ENCODE measurements around the gene ATP13A4. TPM values are rescaled to one million over a fixed set of nuclear protein-coding genes. Genes with fewer than 3 reads are reported as not detected.

Gene ATP13A4
- total RNA-seq, 1 donor from 2014 or later: 3.4 TPM

- Mint-ChIP-seq H3K27me3 (no peaks in the 10 kb centered on the region), H3K27ac (no peak overlapping the region), H3K9me3 (no peaks in the 10 kb centered on the region), H3K4me3 (no peak overlapping the region), H3K36me3 (ENCODE audit: low read depth) (peaks cover 2% of the 10 kb centered on the region), H3K4me1 (no peaks in the 10 kb centered on the region)
- ATAC-seq (ENCODE audit: low read depth) (no peak), DNase-seq (no peak)
- TF ChIP-seq CTCF (IDR thresholded peaks at IDR 0.05): no peak
- ChIA-PET CTCF (no interaction called here), POLR2A (no interaction called here)
- intact Hi-C loops (cut with micrococcal nuclease): no loop called here
Measured at GRCh38 chr3:193510154-193510553, 44.5 kb downstream of the ATP13A4 start.

DNA sequence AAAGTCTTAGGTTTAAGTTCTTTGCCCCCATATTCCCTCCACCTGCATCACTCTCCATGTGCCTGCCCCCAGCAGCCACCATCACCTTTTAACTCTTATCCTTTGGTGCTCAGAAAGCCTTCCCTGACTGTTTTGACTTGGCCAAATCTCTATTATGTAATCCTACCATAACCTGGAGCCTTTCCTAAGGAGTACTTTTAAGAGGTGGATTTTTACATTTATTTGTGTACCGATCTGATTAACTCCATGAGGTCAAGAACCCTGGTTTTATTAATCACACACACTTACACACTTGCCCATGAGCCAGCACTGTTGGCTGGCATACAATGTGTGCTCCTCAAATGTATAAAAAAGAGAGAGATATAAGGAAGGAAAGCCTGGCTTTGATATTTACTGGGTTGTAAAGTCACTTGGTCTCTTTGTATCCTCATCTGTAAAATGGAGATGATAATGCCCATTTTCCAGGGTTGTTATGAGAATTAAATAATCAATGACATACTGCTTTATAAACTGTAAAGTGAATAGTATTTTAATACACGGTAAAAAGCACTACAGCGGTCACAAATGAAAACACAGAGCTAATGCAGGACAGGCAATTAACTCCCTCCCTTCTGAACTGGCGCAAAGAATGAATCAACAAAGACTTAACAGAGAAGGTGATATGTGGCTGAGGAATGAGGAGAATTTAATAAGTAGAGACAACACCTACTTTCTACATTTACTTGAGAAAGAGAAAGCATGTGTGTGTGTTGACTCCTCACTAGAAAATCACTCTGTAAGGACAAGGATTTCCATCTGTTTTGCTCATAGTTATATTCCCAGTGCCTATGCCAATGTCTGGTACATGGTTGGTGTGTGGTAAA, 45.4 kb downstream of the ATP13A4 start:
- ChIA-PET POLR2A (no interaction called here), CTCF (no interaction called here)
- ATAC-seq (ENCODE audit: low read depth) (no peak), DNase-seq (no peak)
- no peaks in the 10 kb centered on the region for H3K9me3 Mint-ChIP-seq
- H3K27me3 Mint-ChIP-seq: no peaks in the 10 kb centered on the region
- TF ChIP-seq CTCF (IDR thresholded peaks at IDR 0.05): no peak
- H3K4me3 Mint-ChIP-seq: no peak overlapping the region
- no peaks in the 10 kb centered on the region for H3K4me1 Mint-ChIP-seq
- intact Hi-C loops (cut with micrococcal nuclease): loop anchor here (10.0 kb wide), 1 partner anchor 55 kb away; no protein-coding TSS in a partner anchor
- H3K36me3 Mint-ChIP-seq (ENCODE audit: low read depth): peaks cover 2% of the 10 kb centered on the region
- no peak overlapping the region for H3K27ac Mint-ChIP-seq

- Mint-ChIP-seq H3K36me3 (ENCODE audit: low read depth) (no peaks in the 10 kb centered on the region), H3K27me3 (no peaks in the 10 kb centered on the region), H3K4me3 (no peak overlapping the region), H3K27ac (no peak overlapping the region), H3K9me3 (no peaks in the 10 kb centered on the region), H3K4me1 (no peaks in the 10 kb centered on the region)
- ChIA-PET CTCF (no interaction called here), POLR2A (no interaction called here)
- no peak for TF ChIP-seq CTCF (IDR thresholded peaks at IDR 0.05)
- no peak for ATAC-seq (ENCODE audit: low read depth)
- DNase-seq: no peak
- intact Hi-C loops (cut with micrococcal nuclease): loop anchor here (10.0 kb wide), 1 partner anchor 57 kb away; no protein-coding TSS in a partner anchor
Measured at GRCh38 chr3:193508108-193508507, 46.6 kb downstream of the ATP13A4 start.

DNA sequence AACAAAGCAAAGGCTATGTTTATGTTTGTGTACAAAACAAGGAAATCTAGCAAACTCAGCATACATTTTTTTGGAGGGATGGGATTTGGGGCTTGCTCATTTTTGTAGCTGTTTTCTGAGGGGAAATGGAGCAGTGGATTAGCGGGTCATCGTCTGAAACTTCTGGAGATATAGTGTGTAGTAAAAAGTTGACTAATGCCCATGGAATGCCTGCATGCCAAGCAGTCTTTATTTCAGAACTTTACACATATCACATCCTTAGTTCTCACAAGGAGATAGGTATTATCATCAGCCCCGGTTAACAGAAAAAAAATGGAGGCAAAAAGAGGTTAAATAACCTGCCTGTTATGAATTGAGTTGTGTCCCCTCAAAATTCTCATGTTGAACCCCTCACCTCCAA, 47.1 kb downstream of the ATP13A4 start:
- Mint-ChIP-seq H3K36me3 (ENCODE audit: low read depth) (no peaks in the 10 kb centered on the region), H3K4me1 (no peaks in the 10 kb centered on the region), H3K27ac (no peak overlapping the region), H3K27me3 (no peaks in the 10 kb centered on the region), H3K9me3 (no peaks in the 10 kb centered on the region), H3K4me3 (no peak overlapping the region)
- POLR2A ChIA-PET: no interaction called here
- TF ChIP-seq CTCF (IDR thresholded peaks at IDR 0.05): no peak
- CTCF ChIA-PET: no interaction called here
- DNase-seq (no peak), ATAC-seq (ENCODE audit: low read depth) (no peak)
- intact Hi-C loops (cut with micrococcal nuclease): loop anchor here (10.0 kb wide), 1 partner anchor 57 kb away; no protein-coding TSS in a partner anchor

- no peak for ATAC-seq (ENCODE audit: low read depth)
Measured at GRCh38 chr3:193506921-193507320, 47.8 kb downstream of the ATP13A4 start.

More at GRCh38 chr3:193506921-193507320, 47.8 kb downstream of the ATP13A4 start:
- Mint-ChIP-seq H3K36me3 (ENCODE audit: low read depth) (no peaks in the 10 kb centered on the region), H3K4me3 (no peak overlapping the region), H3K27me3 (no peaks in the 10 kb centered on the region), H3K9me3 (no peaks in the 10 kb centered on the region), H3K27ac (no peak overlapping the region), H3K4me1 (no peaks in the 10 kb centered on the region)
- intact Hi-C loops (cut with micrococcal nuclease): loop anchor here (10.0 kb wide), 1 partner anchor 58 kb away; no protein-coding TSS in a partner anchor
- POLR2A ChIA-PET: no interaction called here
- TF ChIP-seq CTCF (IDR thresholded peaks at IDR 0.05): no peak
- no peak for DNase-seq
- CTCF ChIA-PET: no interaction called here

All from activated B cell treated with CpG ODN at 0.5 μM for 24 hours (primary cell).